ENCODE measurements around the gene NFASC. TPM values are rescaled to one million over a fixed set of nuclear protein-coding genes. Genes with fewer than 3 reads are reported as not detected.

Gene NFASC
- 1.4 and 1.6 TPM in 2 replicates for total RNA-seq

GRCh38 chr1:204870160-204870912, at the start of gene NFASC:
Gene NFASC, plus strand, starts transcription at chr1:204870862. Its CDS starts 73,454 bp downstream, at chr1:204944316.

DNA sequence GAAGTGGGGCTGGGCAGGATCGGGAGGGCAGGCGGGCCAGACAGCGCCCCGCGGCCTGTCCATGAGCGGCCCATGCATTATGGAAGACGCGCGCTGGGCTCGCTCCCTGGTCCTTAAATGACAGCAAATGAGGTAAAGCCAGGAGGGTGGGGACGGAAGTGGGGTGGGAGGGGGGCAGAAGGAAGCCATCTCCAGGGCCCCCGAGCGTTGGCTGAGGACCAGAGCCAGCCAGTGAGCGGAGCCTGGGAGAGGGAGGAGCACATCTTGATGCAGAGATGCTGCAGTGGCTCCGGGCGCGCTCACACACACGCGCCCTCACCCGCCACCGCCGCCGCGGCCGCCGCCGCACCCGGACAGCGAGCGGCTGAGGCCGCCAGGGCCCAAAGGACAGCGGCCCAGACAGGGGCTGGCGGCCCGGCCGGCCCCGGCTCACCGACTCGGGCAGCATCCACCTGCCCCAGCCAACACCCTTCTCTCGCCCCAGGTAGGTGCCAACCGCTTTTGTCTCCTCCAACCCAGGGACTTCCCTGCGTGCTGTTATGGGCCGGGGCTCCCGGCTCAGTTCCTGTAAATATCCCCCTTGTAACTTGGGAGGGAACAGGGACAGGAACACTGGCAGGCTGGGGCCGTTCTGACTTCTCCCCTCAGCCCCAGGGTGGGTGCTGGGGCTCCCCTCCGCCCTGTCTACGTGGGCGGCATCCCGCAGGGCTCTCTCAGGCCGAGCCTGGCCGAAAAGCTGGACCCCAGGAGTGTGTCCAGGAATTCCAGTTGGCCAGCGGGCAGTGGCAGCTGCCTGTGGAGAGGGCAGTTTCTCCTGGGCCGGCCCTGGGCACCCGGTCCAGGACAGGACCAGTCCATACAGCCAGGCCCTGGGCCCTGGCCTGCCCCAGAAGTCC, 172.5 kb downstream of the NFASC start, which contains the start of gene CNTN2:
TSS of gene CNTN2 (plus strand) at position 302 of the 896 bp plus-strand sequence. CDS start 9,974 bp downstream, outside the sequence.

Other genes with a start within 250 kb of the NFASC start
- gene LRRN2, start 185.1 kb upstream of the NFASC start, total RNA-seq: not detected in 2 replicates
- not detected in 2 replicates for gene CNTN2, start 172.3 kb downstream of the NFASC start, total RNA-seq
- gene TMEM81, start 213.6 kb downstream of the NFASC start, total RNA-seq: 0.39 and 0.87 TPM in 2 replicates

Data from hair follicular keratinocyte (primary cell).